ENCODE measurements around the gene SFT2D1. TPM values are rescaled to one million over a fixed set of nuclear protein-coding genes. Genes with fewer than 3 reads are reported as not detected.
A peak's percentile ranks its signal among the peaks of the same experiment; 100 is the strongest.
"Not testable (repeated sequence)": the region's sequence is repeated elsewhere in the genome, so short reads cannot be mapped to it uniquely, and the experiment has no call there.

The SFT2D1 gene
- total RNA-seq, 3 donors from 2014 or later: 41.1 to 52.4 (median 52.1) TPM

GRCh38 chr6:166386111-166386510, 43.8 kb upstream of the SFT2D1 start:
- no peaks in the 10 kb centered on the region for H3K4me1 ChIP-seq
- intact Hi-C loops (cut with DNase I; ENCODE audit: low total_unique reads): no loop called here
- H3K36me3 ChIP-seq: no peaks in the 10 kb centered on the region
- no peak for DNase-seq (ENCODE audit: low spot score in 2 of 2)
- H3K27ac ChIP-seq: no peak overlapping the region
- TF ChIP-seq POLR2AphosphoS5 (IDR thresholded peaks at IDR 0.05) (no peak), CTCF (IDR thresholded peaks at IDR 0.05) (no peak), POLR2A (IDR thresholded peaks at IDR 0.05) (no peak)
- H3K4me3 ChIP-seq: no peak overlapping the region
- H3K27me3 ChIP-seq: no peaks in the 10 kb centered on the region
- no peaks in the 10 kb centered on the region for H3K9me3 ChIP-seq

GRCh38 chr6:166383802-166384363, 41.5 kb upstream of the SFT2D1 start:
- H3K4me1 ChIP-seq; H3K27me3 ChIP-seq; H3K36me3 ChIP-seq; H3K9me3 ChIP-seq; intact Hi-C loops (cut with DNase I; ENCODE audit: low total_unique reads): not testable (repeated sequence)
- Histone ChIP-seq H3K27ac (peak overlapping the region; percentile 95), H3K4me3 (peak overlapping the region; percentile 81 to 96 (median 95))
- peak in 1 of 3 donors; percentile 43 for TF ChIP-seq CTCF (IDR thresholded peaks at IDR 0.05)
- DNase-seq (ENCODE audit: low spot score in 2 of 2): peak in 1 of 2 donors; percentile 23

GRCh38 chr6:166382933-166383801, 40.8 kb upstream of the SFT2D1 start, which contains the start of gene MPC1:
Gene MPC1, minus strand, starts transcription at chr6:166382940. Its CDS starts 64 bp downstream, at chr6:166382876.
- Histone ChIP-seq H3K9me3 (no peaks in the 10 kb centered on the region), H3K36me3 (no peaks in the 10 kb centered on the region), H3K27me3 (no peaks in the 10 kb centered on the region), H3K4me3 (peak within 1 kb of the TSS; percentile 81 to 96 (median 95)), H3K4me1 (no peaks in the 10 kb centered on the region), H3K27ac (peak within 1 kb of the TSS; percentile 95)
- DNase-seq (ENCODE audit: low spot score in 2 of 2): peak; percentile 94 to 95
- TF ChIP-seq POLR2AphosphoS5 (IDR thresholded peaks at IDR 0.05) (peak; percentile 24 to 90 (median 63)), CTCF (IDR thresholded peaks at IDR 0.05) (no peak), POLR2A (IDR thresholded peaks at IDR 0.05) (peak; percentile 34)
- intact Hi-C loops (cut with DNase I; ENCODE audit: low total_unique reads): no loop called here

GRCh38 chr6:166382500-166382932, 40.2 kb upstream of the SFT2D1 start:
- H3K9me3 ChIP-seq: no peaks in the 10 kb centered on the region
- no peak for DNase-seq (ENCODE audit: low spot score in 2 of 2)
- intact Hi-C loops (cut with DNase I; ENCODE audit: low total_unique reads): no loop called here

More at GRCh38 chr6:166382500-166382932, 40.2 kb upstream of the SFT2D1 start:
- Histone ChIP-seq H3K36me3 (no peaks in the 10 kb centered on the region), H3K4me3 (peak overlapping the region; percentile 81 to 96 (median 95)), H3K27ac (peak overlapping the region; percentile 95), H3K27me3 (no peaks in the 10 kb centered on the region), H3K4me1 (no peaks in the 10 kb centered on the region)
- TF ChIP-seq CTCF (IDR thresholded peaks at IDR 0.05): no peak
- no peak for TF ChIP-seq POLR2A (IDR thresholded peaks at IDR 0.05)
- TF ChIP-seq POLR2AphosphoS5 (IDR thresholded peaks at IDR 0.05): no peak

Data from breast epithelium (tissue), 4 donors.